Naive B cell (primary cell): ENCODE results near the gene RBM8A. TPM values are rescaled to one million over a fixed set of nuclear protein-coding genes. Genes with fewer than 3 reads are reported as not detected.
A peak's percentile ranks its signal among the peaks of the same experiment; 100 is the strongest.

Experiments
- ATAC-seq, 2 donors: fragments of 150-1000 bp; cut with Tn5 transposase; 2 replicates each; pipeline ENCODE4 v1.10.0; 2021; ENCODE audit warnings: low read depth in 2 of 2, mild to moderate bottlenecking in 2 of 2, moderate library complexity in 2 of 2
- DNase-seq: peaks from one replicate; pipeline ENCODE4 v3.0.0; 2022
- H3K27ac Mint-ChIP-seq, 6 donors: one replicate each; pipeline ENCODE4 v1.8.0; 2020 to 2022; ENCODE audit warnings: mild to moderate bottlenecking in 6 of 6, mixed read lengths in 6 of 6, moderate library complexity in 5 of 6, inconsistent platforms in 2 of 6
- H3K27me3 Mint-ChIP-seq, 3 donors: one replicate each; pipeline ENCODE4 v1.8.0; 2021 to 2022; ENCODE audit warnings: mixed read lengths in 3 of 3, mild to moderate bottlenecking in 1 of 3
- H3K36me3 Mint-ChIP-seq, 2 donors: one replicate each; pipeline ENCODE4 v1.8.0; 2020 to 2022; ENCODE audit warnings: mixed read lengths in 2 of 2, inconsistent platforms in 1 of 2, mild to moderate bottlenecking in 1 of 2
- H3K4me1 Mint-ChIP-seq, 3 donors: one replicate each; pipeline ENCODE4 v1.8.0; 2020 to 2022; ENCODE audit warnings: mixed read lengths in 3 of 3, inconsistent platforms in 1 of 3, mild to moderate bottlenecking in 1 of 3, moderate library complexity in 1 of 3
- H3K4me3 Mint-ChIP-seq, 8 donors: one replicate each; pipeline ENCODE4 v1.8.0; 2020 to 2022; ENCODE audit warnings: mild to moderate bottlenecking in 8 of 8, mixed read lengths in 8 of 8, moderate library complexity in 8 of 8, inconsistent platforms in 2 of 8
- H3K9me3 Mint-ChIP-seq, 7 donors: one replicate each; pipeline ENCODE4 v1.8.0; 2020 to 2022; ENCODE audit warnings: mixed read lengths in 7 of 7, mild to moderate bottlenecking in 5 of 7, inconsistent platforms in 2 of 7, moderate library complexity in 1 of 7
- polyA plus RNA-seq, 6 donors: library from polyadenylated mRNA; unstranded; fragments of 300-500 nt; fragmentation: Illumina TruSeq; gene quantifications; one replicate each; pipeline ENCODE4 v1.2.3, GENCODE V29; 2021; ENCODE audit warnings: low read depth in 6 of 6

Gene RBM8A
- polyA plus RNA-seq, 6 donors from 2014 or later, result 140 to 220 (median 158) TPM

- Mint-ChIP-seq H3K4me3 (peak overlapping the region; percentile 91 to 98 (median 92)), H3K4me1 (peaks cover 69 to 77% (median 72%) of the 10 kb centered on the region in 3 donors), H3K36me3 (no peaks in the 10 kb centered on the region), H3K27ac (peak overlapping the region in 5 of 6 donors; percentile 23 to 89 (median 58)), H3K9me3 (no peaks in the 10 kb centered on the region), H3K27me3 (no peaks in the 10 kb centered on the region)
- DNase-seq (no peak), ATAC-seq (no peak)
Measured at GRCh38 chr1:145961425-145962156, 34.3 kb upstream of the RBM8A start.

DNA sequence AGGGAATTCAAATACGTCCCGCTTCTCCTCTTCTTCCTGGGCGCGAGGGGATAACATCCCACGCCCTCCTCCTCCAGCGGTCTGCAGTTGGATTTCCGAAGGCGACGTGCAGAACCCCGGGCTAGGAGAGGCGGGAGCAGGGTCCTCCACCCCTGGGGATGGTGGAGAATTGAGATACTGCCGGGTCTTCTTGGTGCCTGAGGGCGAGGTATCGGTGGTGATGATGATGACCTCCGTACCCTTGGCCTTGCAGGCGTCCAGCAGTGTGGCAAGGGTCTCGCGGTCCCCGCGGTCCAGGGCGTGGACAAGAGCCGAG, 33.8 kb upstream of the RBM8A start:
- Mint-ChIP-seq H3K27ac (peak overlapping the region in 3 of 6 donors; percentile 83 to 89 (median 89)), H3K4me1 (peaks cover 73 to 80% (median 74%) of the 10 kb centered on the region in 3 donors), H3K4me3 (peak overlapping the region; percentile 91 to 98 (median 92)), H3K9me3 (no peaks in the 10 kb centered on the region), H3K36me3 (no peaks in the 10 kb centered on the region), H3K27me3 (no peaks in the 10 kb centered on the region)
- ATAC-seq (no peak), DNase-seq (no peak)

DNA sequence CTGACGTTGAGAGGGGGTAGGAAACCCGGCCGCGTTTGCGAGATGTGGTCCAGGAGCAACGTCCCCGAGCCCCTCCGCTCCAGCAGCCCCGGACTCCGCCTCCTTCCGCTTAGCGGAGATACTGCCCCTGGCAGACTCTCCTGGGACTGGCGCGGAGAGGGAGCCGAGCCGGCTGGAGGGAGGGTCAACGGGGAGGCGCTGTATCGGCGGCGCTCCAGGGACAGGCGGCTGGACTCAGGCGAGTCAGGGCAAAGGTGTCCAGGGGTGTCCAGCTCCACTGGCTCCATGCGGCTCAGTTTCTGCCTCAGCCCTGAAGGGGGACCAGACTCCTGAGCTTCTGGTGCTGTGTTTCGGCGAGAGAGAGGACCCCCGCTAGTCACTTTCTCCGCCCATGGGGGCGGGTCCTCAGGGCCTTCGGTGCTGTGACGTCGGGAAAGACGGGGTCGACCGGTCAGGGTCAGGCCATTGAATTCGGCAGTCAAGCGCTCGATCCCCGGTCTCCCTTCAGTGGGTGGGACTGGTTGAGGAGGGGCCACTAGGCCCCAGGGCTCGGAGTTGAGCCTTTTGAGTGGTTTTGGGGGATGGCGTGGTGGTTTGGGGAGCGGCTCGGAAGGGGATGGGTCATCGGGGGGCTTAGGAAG, 33.3 kb upstream of the RBM8A start:
- no peaks in the 10 kb centered on the region for H3K9me3 Mint-ChIP-seq
- ATAC-seq (no peak), DNase-seq (no peak)
- peaks cover 76 to 82% (median 78%) of the 10 kb centered on the region in 3 donors for H3K4me1 Mint-ChIP-seq
- H3K27ac Mint-ChIP-seq, result peak overlapping the region in 5 of 6 donors; percentile 64 to 89 (median 87)
- H3K4me3 Mint-ChIP-seq, result peak overlapping the region; percentile 91 to 98 (median 92)
- H3K27me3 Mint-ChIP-seq, result no peaks in the 10 kb centered on the region
- H3K36me3 Mint-ChIP-seq, result no peaks in the 10 kb centered on the region

- Mint-ChIP-seq H3K27me3 (no peaks in the 10 kb centered on the region), H3K27ac (peak overlapping the region in 3 of 6 donors; percentile 60 to 89 (median 62)), H3K36me3 (no peaks in the 10 kb centered on the region), H3K4me3 (peak overlapping the region; percentile 91 to 98 (median 92)), H3K4me1 (peaks cover 78 to 83% (median 83%) of the 10 kb centered on the region in 3 donors), H3K9me3 (no peaks in the 10 kb centered on the region)
- ATAC-seq (no peak), DNase-seq (no peak)
Measured at GRCh38 chr1:145959957-145960467, 32.7 kb upstream of the RBM8A start.

DNA sequence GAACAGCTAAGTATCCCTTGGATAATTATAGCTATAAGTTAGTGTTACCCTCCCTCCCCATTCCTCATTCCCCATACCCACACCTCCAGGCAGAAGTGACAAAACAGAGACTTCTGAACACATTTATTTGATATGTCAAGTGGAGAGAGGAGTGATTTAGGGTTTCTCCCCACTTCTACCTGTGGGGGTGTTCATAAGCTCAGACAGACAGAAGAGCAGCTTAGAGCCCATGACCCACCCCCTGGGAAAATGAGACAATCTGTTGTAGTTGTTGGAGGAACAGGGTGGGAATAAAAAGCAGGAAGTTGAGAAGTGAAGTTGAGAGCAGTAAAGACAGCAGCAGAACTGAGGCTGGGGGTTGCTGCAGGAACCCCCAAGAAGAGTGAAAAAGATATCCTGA, 32.0 kb upstream of the RBM8A start:
- Mint-ChIP-seq H3K4me3 (peak overlapping the region; percentile 77 to 98 (median 92)), H3K36me3 (no peaks in the 10 kb centered on the region), H3K4me1 (peaks cover 76 to 87% (median 81%) of the 10 kb centered on the region in 3 donors), H3K27ac (peak overlapping the region in 4 of 6 donors; percentile 2 to 62 (median 45)), H3K27me3 (no peaks in the 10 kb centered on the region), H3K9me3 (no peaks in the 10 kb centered on the region)
- no peak for ATAC-seq
- no peak for DNase-seq

DNA sequence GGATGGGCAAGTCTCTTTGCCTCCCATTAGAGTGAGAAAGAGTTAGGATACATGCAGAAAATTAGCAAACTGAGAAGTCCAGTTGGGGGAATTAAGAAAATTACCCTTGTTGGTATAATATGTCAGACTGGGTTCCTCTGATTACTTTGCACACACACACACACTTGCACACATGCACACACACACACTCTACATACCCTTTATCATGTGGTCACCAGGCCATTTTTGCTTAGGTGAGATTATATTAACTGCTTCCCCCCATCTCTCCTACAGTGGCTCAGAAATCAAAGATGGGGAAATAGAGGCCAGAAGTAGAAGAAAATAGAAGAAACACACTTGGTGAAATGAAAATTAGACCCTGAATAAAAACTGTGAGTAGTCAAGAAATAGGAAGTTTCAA, 31.4 kb upstream of the RBM8A start:
- Mint-ChIP-seq H3K4me1 (peaks cover 70 to 87% (median 77%) of the 10 kb centered on the region in 3 donors), H3K27me3 (no peaks in the 10 kb centered on the region), H3K36me3 (no peaks in the 10 kb centered on the region), H3K4me3 (peak overlapping the region in 5 of 8 donors; percentile 38 to 98 (median 92)), H3K9me3 (no peaks in the 10 kb centered on the region), H3K27ac (peak overlapping the region in 3 of 6 donors; percentile 30 to 86 (median 81))
- DNase-seq, result no peak
- ATAC-seq, result no peak

DNA sequence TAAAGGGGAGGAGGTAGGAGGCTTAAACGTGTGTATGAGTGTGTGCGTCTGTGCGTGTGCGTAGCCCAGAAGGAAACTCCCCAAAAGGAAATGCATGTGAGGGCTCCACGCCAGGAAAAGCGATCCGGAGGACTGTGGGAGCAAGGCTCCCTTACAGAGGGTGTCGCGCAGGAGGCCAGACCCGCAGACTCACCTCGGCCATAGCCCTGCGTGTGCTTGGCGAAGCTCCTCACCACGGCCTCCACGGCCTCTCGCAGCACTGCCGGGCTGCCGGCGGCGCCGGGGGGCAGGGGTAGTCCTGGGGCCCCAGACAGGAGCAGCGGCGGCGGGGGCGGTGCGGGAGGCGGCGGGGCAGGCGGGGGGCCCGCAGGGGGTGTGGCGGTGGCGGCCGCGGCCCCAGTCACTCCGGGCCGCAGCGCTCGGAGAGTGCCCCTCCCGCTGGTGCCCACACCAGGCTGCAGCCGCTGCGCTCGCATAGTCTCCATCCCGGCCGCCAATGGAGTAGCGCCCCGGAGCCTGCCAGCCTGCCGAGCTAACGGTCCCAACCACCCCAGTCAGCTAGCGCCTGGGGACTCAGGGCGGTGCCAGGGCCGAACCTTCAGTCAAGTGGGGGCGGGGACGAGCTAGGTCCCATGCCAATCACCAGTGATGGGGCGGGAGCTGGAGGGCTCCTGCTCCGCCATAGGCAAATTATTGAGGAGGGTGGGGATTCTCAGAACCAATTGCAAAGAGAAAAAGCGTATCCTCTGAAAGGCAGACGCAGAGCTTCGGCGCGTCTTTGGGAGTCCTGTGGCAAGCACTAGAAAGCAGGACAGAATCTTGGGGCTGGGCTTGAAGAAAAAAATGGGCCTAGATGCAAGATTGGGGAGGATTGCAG, 30.4 kb upstream of the RBM8A start, which contains the start of gene LIX1L:
LIX1L (minus strand) TSS at position 575 of the 877 bp plus-strand sequence; CDS start at position 485, 90 bp downstream.
- ATAC-seq, result peak; percentile 87 to 88
- Mint-ChIP-seq H3K9me3 (no peaks in the 10 kb centered on the region), H3K4me3 (peak within 1 kb of the TSS; percentile 88 to 98 (median 93)), H3K27ac (peak within 1 kb of the TSS; percentile 86 to 97 (median 94)), H3K4me1 (peaks cover 60 to 81% (median 69%) of the 10 kb centered on the region in 3 donors), H3K27me3 (no peaks in the 10 kb centered on the region), H3K36me3 (no peaks in the 10 kb centered on the region)
- DNase-seq, result peak; percentile 94

- Mint-ChIP-seq H3K9me3 (no peaks in the 10 kb centered on the region), H3K4me1 (peaks cover 57 to 74% (median 68%) of the 10 kb centered on the region in 3 donors), H3K4me3 (peak overlapping the region; percentile 88 to 96 (median 92)), H3K36me3 (no peaks in the 10 kb centered on the region), H3K27me3 (no peaks in the 10 kb centered on the region), H3K27ac (peak overlapping the region; percentile 23 to 97 (median 90))
- DNase-seq (peak; percentile 11), ATAC-seq (no peak)
Measured at GRCh38 chr1:145956781-145957442, 29.6 kb upstream of the RBM8A start.

DNA sequence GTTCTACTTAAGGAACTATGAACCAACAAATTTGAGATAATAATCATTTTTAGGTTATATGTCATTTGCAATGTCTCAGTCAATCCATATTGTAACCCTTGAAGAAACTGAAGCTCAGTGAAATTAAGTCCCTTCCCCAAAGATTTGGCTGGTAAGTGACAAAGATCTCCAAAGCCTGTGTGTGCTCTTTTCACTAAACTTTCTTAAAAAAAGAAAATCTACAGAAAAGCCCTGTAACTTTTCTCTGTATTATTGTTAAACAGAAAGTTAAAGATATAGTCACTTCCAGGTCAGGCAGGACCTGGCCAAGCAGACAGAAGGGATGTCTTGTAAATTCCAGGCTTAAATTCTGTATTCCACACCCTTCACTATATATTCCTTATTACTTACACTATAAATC, 29.1 kb upstream of the RBM8A start:
- Mint-ChIP-seq H3K36me3 (peaks cover 0 to 4% of the 10 kb centered on the region in 2 donors), H3K4me3 (peak overlapping the region; percentile 88 to 96 (median 92)), H3K9me3 (no peaks in the 10 kb centered on the region), H3K4me1 (peaks cover 52 to 69% (median 63%) of the 10 kb centered on the region in 3 donors), H3K27me3 (no peaks in the 10 kb centered on the region), H3K27ac (peak overlapping the region in 5 of 6 donors; percentile 4 to 97 (median 60))
- ATAC-seq (no peak), DNase-seq (no peak)

- Mint-ChIP-seq H3K4me3 (peak overlapping the region in 2 of 8 donors; percentile 53 to 58), H3K27ac (peak overlapping the region in 3 of 6 donors; percentile 16 to 45 (median 25)), H3K9me3 (no peaks in the 10 kb centered on the region), H3K36me3 (peaks cover 0 to 4% of the 10 kb centered on the region in 2 donors), H3K4me1 (peaks cover 47 to 61% (median 58%) of the 10 kb centered on the region in 3 donors), H3K27me3 (no peaks in the 10 kb centered on the region)
- ATAC-seq (no peak), DNase-seq (no peak)
Measured at GRCh38 chr1:145955436-145955835, 28.2 kb upstream of the RBM8A start.

- peak overlapping the region in 2 of 6 donors; percentile 18 to 81 for H3K27ac Mint-ChIP-seq
- H3K4me1 Mint-ChIP-seq, result peaks cover 44 to 56% (median 55%) of the 10 kb centered on the region in 3 donors
Measured at GRCh38 chr1:145953861-145954260, 26.6 kb upstream of the RBM8A start.

GRCh38 chr1:145952903-145953302, 25.6 kb upstream of the RBM8A start:
- ATAC-seq, result no peak
- H3K27ac Mint-ChIP-seq, result no peak overlapping the region

More at GRCh38 chr1:145953861-145954260, 26.6 kb upstream of the RBM8A start:
- ATAC-seq (no peak), DNase-seq (no peak)
- peak overlapping the region in 1 of 8 donors; percentile 58 for H3K4me3 Mint-ChIP-seq
- no peaks in the 10 kb centered on the region for H3K9me3 Mint-ChIP-seq
- no peaks in the 10 kb centered on the region for H3K27me3 Mint-ChIP-seq
- peaks cover 0 to 4% of the 10 kb centered on the region in 2 donors for H3K36me3 Mint-ChIP-seq

More at GRCh38 chr1:145952903-145953302, 25.6 kb upstream of the RBM8A start:
- Mint-ChIP-seq H3K4me3 (no peak overlapping the region), H3K27me3 (no peaks in the 10 kb centered on the region), H3K4me1 (peaks cover 34 to 47% (median 45%) of the 10 kb centered on the region in 3 donors), H3K9me3 (no peaks in the 10 kb centered on the region), H3K36me3 (peaks cover 0 to 4% of the 10 kb centered on the region in 2 donors)
- DNase-seq, result no peak
